Esophagus (tissue), 2 donors: ENCODE data around the gene LTC4S. TPM values are rescaled to one million over a fixed set of nuclear protein-coding genes. Genes with fewer than 3 reads are reported as not detected.

ENCODE experiments used
- H3K27ac ChIP-seq, 2 donors: one replicate each; pipeline ENCODE4 v1.5.1; 2013; ENCODE audit warnings: low read depth in 2 of 2, mild to moderate bottlenecking in 2 of 2, inconsistent platforms in 1 of 2, low read length in 1 of 2, moderate library complexity in 1 of 2
- H3K27me3 ChIP-seq, 2 donors: one replicate each; pipeline ENCODE4 v1.6.1; 2013; ENCODE audit warnings: low read length in 2 of 2, control low read depth in 1 of 2, mild to moderate bottlenecking in 1 of 2; ENCODE audit not compliant: insufficient read depth in 2 of 2, control insufficient read depth in 1 of 2
- H3K36me3 ChIP-seq, 2 donors: one replicate each; pipeline ENCODE4 v1.6.1; 2013; ENCODE audit warnings: low read length in 1 of 2; ENCODE audit not compliant: control insufficient read depth in 2 of 2, insufficient read depth in 2 of 2
- H3K4me1 ChIP-seq, 2 donors: one replicate each; pipeline ENCODE4 v1.6.1; 2013; ENCODE audit warnings: low read length in 1 of 2; ENCODE audit not compliant: control insufficient read depth in 2 of 2, insufficient read depth in 2 of 2
- H3K4me3 ChIP-seq, 2 donors: one replicate each; pipeline ENCODE4 v1.5.1; 2013; ENCODE audit warnings: low read length in 2 of 2, mild to moderate bottlenecking in 2 of 2, low read depth in 1 of 2, moderate library complexity in 1 of 2
- H3K9me3 ChIP-seq, 2 donors: one replicate each; pipeline ENCODE4 v1.6.1; 2013; ENCODE audit warnings: mild to moderate bottlenecking in 2 of 2, low read depth in 1 of 2, low read length in 1 of 2, moderate library complexity in 1 of 2; ENCODE audit not compliant: control insufficient read depth in 2 of 2, insufficient read depth in 1 of 2
- WGBS, 2 donors: extraction: QIAGEN DNeasy Blood & Tissue Kit; methylation state at CpG; one replicate each; pipeline ENCODE4 v1.1.7; 2013; 5-methylcytosine and 5-hydroxymethylcytosine counted together
- polyA plus RNA-seq, 2 donors: library from polyadenylated mRNA; stranded (reverse); fragments of 200-250 nt; gene quantifications; one replicate each; pipeline ENCODE4 v1.2.3, GENCODE V29; 2013
- donor health status: healthy with polysubstance abuse.
- donor health status: Bipolar disorder and iron deficiency.

Gene LTC4S
- polyA plus RNA-seq, 2 donors, result 3.0 to 6.5 TPM

DNA sequence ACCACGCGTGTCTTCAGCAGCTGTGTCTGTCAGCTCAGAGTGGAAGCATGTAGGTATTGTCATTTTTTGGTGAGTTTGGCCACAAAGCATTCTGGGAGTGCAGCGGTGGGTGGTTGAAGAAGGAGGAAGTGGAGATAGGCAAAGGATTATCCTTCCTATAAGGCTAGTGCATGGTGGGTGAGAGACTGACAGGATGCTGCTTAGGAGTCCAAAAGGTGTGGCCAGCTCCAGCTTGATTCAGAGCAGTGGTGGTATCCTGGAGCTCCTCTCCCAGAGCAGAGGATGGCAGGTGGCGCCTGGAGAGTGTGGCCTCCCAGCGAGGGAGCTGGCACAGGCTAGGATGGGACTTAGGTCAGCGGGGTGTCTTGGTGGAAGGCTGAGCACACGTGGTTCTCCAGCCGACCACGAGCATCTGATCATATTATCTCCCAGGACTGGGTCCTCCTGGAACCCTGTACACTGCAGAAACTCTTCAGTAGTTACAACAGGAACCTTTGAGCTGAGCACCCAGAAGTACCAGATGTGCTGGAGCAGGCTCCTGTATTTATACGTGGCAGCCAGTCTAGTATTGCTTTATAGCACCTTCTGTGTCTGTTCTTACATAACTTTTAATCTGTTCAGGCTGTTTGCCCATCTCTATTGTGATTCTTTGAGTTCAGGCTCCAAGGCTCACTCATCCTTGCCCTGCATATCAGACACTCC lies 31.6 kb upstream of the LTC4S start:
- WGBS, 2 donors, result 33 to 42% methylated on average over 10 of the region's 10 CpGs
- Histone ChIP-seq H3K27ac (peak overlapping the region; percentile 22 to 70), H3K4me3 (no peak overlapping the region), H3K27me3 (no peaks in the 10 kb centered on the region), H3K4me1 (peaks cover 9 to 12% of the 10 kb centered on the region in 2 donors), H3K9me3 (no peaks in the 10 kb centered on the region), H3K36me3 (peaks cover 0 to 15% of the 10 kb centered on the region in 2 donors)

- Histone ChIP-seq H3K4me3 (no peak overlapping the region), H3K4me1 (peaks cover 9 to 12% of the 10 kb centered on the region in 2 donors), H3K36me3 (peaks cover 0 to 17% of the 10 kb centered on the region in 2 donors), H3K9me3 (no peaks in the 10 kb centered on the region), H3K27me3 (no peaks in the 10 kb centered on the region), H3K27ac (peak overlapping the region; percentile 22 to 70)
- 13 to 28% methylated on average over 3 of the region's 3 CpGs for WGBS, 2 donors
These were observed 31.0 kb upstream of the LTC4S start for GRCh38 chr5:179762781-179763176.

DNA sequence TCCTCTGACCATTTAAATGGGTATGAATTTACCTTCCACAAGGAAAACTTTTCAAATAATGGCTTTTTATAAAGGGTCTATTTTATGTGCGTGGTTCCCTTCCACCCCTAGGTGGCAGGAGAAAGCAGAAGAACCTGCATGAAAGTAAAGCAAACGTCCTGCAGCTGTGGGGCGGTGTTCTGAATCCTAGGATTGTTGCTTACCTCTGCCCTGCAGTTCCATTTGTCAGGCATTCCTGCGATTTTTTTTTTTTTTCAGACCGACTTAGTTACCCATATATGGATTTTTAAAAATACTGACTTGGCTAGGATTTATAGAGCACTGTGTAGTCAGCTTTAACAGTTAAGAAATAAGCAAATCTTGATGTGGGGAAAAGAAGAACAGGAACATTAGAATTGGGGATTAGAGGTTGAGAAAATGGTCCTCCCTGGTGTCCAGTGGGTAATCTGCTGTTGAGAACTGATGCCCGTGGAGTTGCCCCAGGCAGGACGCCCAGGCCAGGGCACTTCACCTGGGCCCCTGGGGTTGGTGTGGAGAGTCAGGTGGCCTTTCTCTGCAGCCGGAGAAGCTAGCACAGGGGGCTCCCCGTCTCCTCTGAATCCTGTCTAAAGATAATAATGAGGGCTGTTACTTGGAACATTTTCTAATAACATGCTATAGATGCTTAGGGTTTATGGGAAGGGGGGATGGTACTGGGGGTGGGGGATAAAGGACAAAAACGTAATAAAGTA lies 30.4 kb upstream of the LTC4S start:
- no peak overlapping the region for H3K27ac ChIP-seq
- H3K36me3 ChIP-seq, result peaks cover 0 to 17% of the 10 kb centered on the region in 2 donors
- H3K27me3 ChIP-seq, result no peaks in the 10 kb centered on the region
- H3K4me3 ChIP-seq, result no peak overlapping the region
- WGBS, 2 donors, result 24 to 26% methylated on average over 10 of the region's 10 CpGs
- H3K9me3 ChIP-seq, result no peaks in the 10 kb centered on the region
- H3K4me1 ChIP-seq, result peaks cover 9 to 12% of the 10 kb centered on the region in 2 donors

GRCh38 chr5:179764056-179764455 lies 29.7 kb upstream of the LTC4S start:
- WGBS, 2 donors, result 70 to 72% methylated on average over 8 of the region's 8 CpGs
- Histone ChIP-seq H3K27ac (peak overlapping the region in 1 of 2 donors; percentile 11), H3K4me3 (no peak overlapping the region), H3K4me1 (peaks cover 9 to 12% of the 10 kb centered on the region in 2 donors), H3K36me3 (peaks cover 0 to 21% of the 10 kb centered on the region in 2 donors), H3K9me3 (no peaks in the 10 kb centered on the region), H3K27me3 (no peaks in the 10 kb centered on the region)

- Histone ChIP-seq H3K27ac (no peak overlapping the region), H3K36me3 (peaks cover 2 to 29% of the 10 kb centered on the region in 2 donors), H3K4me3 (no peak overlapping the region), H3K9me3 (no peaks in the 10 kb centered on the region), H3K27me3 (no peaks in the 10 kb centered on the region), H3K4me1 (peaks cover 9 to 12% of the 10 kb centered on the region in 2 donors)
- WGBS, 2 donors, result 53 to 59% methylated on average over 13 of the region's 13 CpGs
These were observed 28.4 kb upstream of the LTC4S start for GRCh38 chr5:179765400-179765799.

- Histone ChIP-seq H3K36me3 (peaks cover 4 to 32% of the 10 kb centered on the region in 2 donors), H3K9me3 (no peaks in the 10 kb centered on the region), H3K4me1 (peaks cover 9 to 12% of the 10 kb centered on the region in 2 donors), H3K27ac (peak overlapping the region in 1 of 2 donors; percentile 5), H3K27me3 (no peaks in the 10 kb centered on the region), H3K4me3 (no peak overlapping the region)
- 82 to 87% methylated on average over 20 of the region's 20 CpGs for WGBS, 2 donors
These were observed 27.6 kb upstream of the LTC4S start for GRCh38 chr5:179766021-179766725.

- Histone ChIP-seq H3K27me3 (no peaks in the 10 kb centered on the region), H3K4me3 (no peak overlapping the region), H3K4me1 (peaks cover 7 to 11% of the 10 kb centered on the region in 2 donors), H3K9me3 (no peaks in the 10 kb centered on the region), H3K36me3 (peaks cover 9 to 38% of the 10 kb centered on the region in 2 donors), H3K27ac (no peak overlapping the region)
- WGBS, 2 donors, result 62 to 74% methylated on average over 12 of the region's 12 CpGs
These were observed 26.9 kb upstream of the LTC4S start for GRCh38 chr5:179766726-179767455.

GRCh38 chr5:179767496-179768100 lies 26.2 kb upstream of the LTC4S start:
- 88% methylated on average over 9 of the region's 9 CpGs for WGBS, 2 donors
- Histone ChIP-seq H3K27me3 (no peaks in the 10 kb centered on the region), H3K9me3 (no peaks in the 10 kb centered on the region), H3K4me1 (peaks cover 2 to 5% of the 10 kb centered on the region in 2 donors), H3K4me3 (no peak overlapping the region), H3K36me3 (peaks cover 9 to 41% of the 10 kb centered on the region in 2 donors), H3K27ac (no peak overlapping the region)
